ENCODE results near the gene KIAA1210. TPM values are rescaled to one million over a fixed set of nuclear protein-coding genes. Genes with fewer than 3 reads are reported as not detected.

KIAA1210 gene
- total RNA-seq, 4 donors from 2014 or later: 0.09 TPM; not detected in 3

GRCh38 chrX:119075270-119076025, 52.2 kb downstream of the KIAA1210 start:
- TF ChIP-seq, protein P1, sequence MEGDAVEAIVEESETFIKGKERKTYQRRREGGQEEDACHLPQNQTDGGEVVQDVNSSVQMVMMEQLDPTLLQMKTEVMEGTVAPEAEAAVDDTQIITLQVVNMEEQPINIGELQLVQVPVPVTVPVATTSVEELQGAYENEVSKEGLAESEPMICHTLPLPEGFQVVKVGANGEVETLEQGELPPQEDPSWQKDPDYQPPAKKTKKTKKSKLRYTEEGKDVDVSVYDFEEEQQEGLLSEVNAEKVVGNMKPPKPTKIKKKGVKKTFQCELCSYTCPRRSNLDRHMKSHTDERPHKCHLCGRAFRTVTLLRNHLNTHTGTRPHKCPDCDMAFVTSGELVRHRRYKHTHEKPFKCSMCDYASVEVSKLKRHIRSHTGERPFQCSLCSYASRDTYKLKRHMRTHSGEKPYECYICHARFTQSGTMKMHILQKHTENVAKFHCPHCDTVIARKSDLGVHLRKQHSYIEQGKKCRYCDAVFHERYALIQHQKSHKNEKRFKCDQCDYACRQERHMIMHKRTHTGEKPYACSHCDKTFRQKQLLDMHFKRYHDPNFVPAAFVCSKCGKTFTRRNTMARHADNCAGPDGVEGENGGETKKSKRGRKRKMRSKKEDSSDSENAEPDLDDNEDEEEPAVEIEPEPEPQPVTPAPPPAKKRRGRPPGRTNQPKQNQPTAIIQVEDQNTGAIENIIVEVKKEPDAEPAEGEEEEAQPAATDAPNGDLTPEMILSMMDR (IDR thresholded peaks at IDR 0.05): no peak
- no peak for DNase-seq (ENCODE audit: low spot score)
- ATAC-seq (ENCODE audit: low FRiP score): no peak

- no peak for ATAC-seq (ENCODE audit: low FRiP score)
These were observed 53.7 kb downstream of the KIAA1210 start for GRCh38 chrX:119073911-119074310.

DNA sequence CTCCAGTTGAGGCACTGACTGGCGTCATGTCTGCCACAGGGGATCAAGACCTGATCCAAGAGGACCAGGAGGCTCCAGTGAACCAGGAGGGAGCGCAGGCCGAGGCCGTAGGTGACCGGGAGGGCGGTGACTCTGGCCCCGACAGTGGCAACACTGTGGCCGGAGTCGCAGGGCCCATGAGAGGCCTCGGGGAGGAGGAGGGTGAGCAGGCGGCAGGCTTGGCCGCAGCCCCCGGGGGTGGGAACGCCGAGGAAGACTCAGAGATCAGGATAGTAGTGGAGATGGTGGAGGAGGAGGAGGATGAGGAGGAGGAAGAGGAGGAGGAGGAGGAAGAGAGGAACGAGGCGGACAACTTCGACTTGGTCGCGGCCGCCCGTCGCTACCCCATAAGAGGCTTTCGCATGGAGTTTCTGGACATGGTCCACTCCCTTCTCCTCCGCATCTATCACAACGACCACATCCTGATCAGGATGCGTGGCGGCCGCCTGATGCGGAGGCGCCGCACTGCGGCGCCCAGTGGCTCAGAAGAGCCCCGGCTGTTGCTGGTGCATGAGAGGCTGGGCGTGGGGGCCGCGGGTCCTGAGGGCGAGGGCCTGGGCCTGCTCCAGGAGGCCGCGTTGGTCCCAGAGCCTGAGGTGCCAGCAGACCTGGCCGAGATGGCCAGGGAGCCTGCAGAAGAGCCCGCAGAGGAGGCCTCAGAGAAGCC, 54.3 kb downstream of the KIAA1210 start:
- TF ChIP-seq, protein P1 (IDR thresholded peaks at IDR 0.05): no peak
- DNase-seq (ENCODE audit: low spot score) (no peak), ATAC-seq (ENCODE audit: low FRiP score) (no peak)

More at GRCh38 chrX:119073911-119074310, 53.7 kb downstream of the KIAA1210 start:
- DNase-seq (ENCODE audit: low spot score): no peak
- TF ChIP-seq, protein P1 (IDR thresholded peaks at IDR 0.05): no peak

DNA sequence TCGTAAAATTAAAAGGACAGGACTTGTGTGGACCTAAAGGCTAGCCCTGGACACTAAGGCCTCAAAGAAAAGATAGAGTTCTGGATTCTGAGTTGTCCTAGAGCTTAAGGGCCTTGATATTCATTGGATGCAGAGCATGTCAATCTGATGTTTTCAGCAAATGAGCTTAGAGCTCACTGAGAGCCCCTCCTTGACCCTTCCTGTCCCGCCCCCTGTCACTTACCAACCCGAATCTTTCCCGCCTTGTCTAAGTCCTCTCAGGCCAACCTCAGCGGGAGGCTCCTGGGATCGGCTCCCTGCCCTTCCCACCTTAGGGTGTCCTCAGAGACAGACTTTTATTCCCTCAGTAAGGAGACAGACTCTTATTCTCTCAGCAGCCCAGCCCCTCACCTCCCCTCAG, 54.9 kb downstream of the KIAA1210 start, which contains the start of gene CT47C1:
CT47C1 (plus strand) TSS at position 250 of the 400 bp plus-strand sequence. CDS start 233 bp downstream, outside the sequence.
- no peak for ATAC-seq (ENCODE audit: low FRiP score)
- TF ChIP-seq, protein P1 (IDR thresholded peaks at IDR 0.05): no peak
- DNase-seq (ENCODE audit: low spot score): no peak

DNA sequence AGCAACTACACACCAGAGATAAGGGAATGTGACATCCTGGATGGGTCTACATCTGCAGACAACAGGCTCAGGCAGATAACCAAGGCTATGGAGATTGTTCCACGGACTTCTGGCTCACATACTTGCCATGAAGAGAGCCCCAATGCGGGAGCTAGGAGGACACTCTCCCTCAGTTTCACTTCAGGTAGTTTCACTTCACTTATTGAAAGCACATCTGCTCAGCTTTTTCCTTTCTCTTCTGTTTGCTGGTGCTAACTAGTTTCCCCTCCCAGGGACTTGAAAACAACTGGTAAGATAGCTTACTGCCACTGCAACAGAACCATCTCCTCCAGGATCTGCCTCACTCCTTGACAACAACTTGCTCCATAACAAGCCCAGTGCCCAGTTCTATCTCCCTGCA, 56.2 kb downstream of the KIAA1210 start:
- TF ChIP-seq, protein P1 (IDR thresholded peaks at IDR 0.05): no peak
- DNase-seq (ENCODE audit: low spot score): no peak
- no peak for ATAC-seq (ENCODE audit: low FRiP score)

DNA sequence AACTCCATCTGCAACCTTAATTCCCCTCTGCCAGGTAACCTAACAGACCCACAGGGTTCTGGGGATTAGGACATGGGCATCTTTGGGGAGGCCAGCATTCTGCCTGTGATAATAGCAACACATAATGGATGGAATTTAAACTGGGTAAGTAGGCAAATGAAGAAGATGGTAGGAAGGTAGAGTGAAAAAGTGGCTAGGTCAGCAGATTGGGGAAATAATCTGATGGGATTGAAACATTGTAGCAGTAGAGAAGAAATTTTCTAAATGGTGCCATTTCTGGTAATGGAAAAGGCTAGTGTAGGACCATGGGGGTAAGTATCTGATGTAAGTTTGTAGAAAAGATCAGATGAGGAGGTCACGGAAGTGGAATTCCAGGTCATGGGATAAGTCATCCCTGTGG, 57.9 kb downstream of the KIAA1210 start:
- DNase-seq (ENCODE audit: low spot score) (no peak), ATAC-seq (ENCODE audit: low FRiP score) (no peak)
- TF ChIP-seq, protein P1 (IDR thresholded peaks at IDR 0.05): no peak
